ENCODE results near the gene SPTBN4.

The SPTBN4 gene

DNA sequence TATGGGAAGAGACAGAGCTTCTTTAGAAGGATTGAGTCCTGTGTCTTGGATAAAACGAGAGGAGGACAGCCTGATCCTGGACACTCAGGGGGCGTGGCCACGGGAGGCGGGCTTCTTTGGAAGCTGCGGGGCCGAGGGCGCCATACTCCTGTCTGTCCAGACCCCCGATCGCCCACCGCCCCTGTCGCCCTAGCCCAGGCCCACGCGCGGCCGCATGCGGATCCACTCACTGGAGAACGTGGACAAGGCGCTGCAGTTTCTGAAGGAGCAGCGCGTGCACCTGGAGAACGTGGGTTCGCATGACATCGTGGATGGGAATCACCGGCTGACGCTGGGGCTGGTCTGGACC, 23.1 kb downstream of the SPTBN4 start:
- Histone ChIP-seq H2AK5ac (ENCODE audit: low read depth, low read length) (peak overlapping the region; percentile 51), H2BK15ac (ENCODE audit: low read length) (no peak overlapping the region), H3K27me3 (ENCODE audit: control insufficient read depth in 3 of 3, insufficient read depth in 3 of 3, low read depth in 1 of 3, low read length in 3 of 3) (peaks cover 0 to 1% (median 0%) of the 10 kb centered on the region in 3 experiments), H4K91ac (ENCODE audit: low read depth, low read length, poor library complexity) (no peak overlapping the region), H3K9me3 (replicated peaks in 1 of 2; ENCODE audit: control insufficient read depth in 2 of 2, insufficient read depth in 1 of 2, low read depth in 1 of 2, low read length in 2 of 2) (peaks cover 7 to 9% of the 10 kb centered on the region in 2 donors), H2BK12ac (ENCODE audit: low read length) (peak overlapping the region; percentile 14), H3K18ac (ENCODE audit: low read length) (no peak overlapping the region), H3K36me3 (replicated peaks in 1 of 2; ENCODE audit: control insufficient read depth in 2 of 2, insufficient read depth in 2 of 2, low read length in 2 of 2) (no peaks in the 10 kb centered on the region), H4K8ac (ENCODE audit: low read depth, low read length) (peak overlapping the region; percentile 27), H3K4me1 (ENCODE audit: control insufficient read depth in 2 of 2, insufficient read depth in 1 of 2, low read depth in 1 of 2, low read length in 2 of 2) (no peaks in the 10 kb centered on the region), H3K4ac (ENCODE audit: low read length) (peak overlapping the region; percentile 54), H3K79me1 (ENCODE audit: low read depth, low read length) (no peaks in the 10 kb centered on the region), H3K4me2 (ENCODE audit: insufficient read depth, low read length, poor library complexity, severe bottlenecking) (no peak overlapping the region), H3K14ac (ENCODE audit: low read length) (peak overlapping the region; percentile 43), H2BK5ac (ENCODE audit: low read length) (no peak overlapping the region), H2BK120ac (ENCODE audit: low read depth, low read length) (no peak overlapping the region), H3K4me3 (ENCODE audit: low read length in 2 of 2) (no peak overlapping the region), H3K27ac (replicated peaks; ENCODE audit: low read length) (no peak overlapping the region), H3K9ac (ENCODE audit: low read depth, low read length, poor library complexity) (no peak overlapping the region), H3K23ac (ENCODE audit: low read depth, low read length, poor library complexity) (peak overlapping the region; percentile 46), H2AFZ (ENCODE audit: low read length) (peak overlapping the region; percentile 13)
- no CpG with 5 or more reads among the region's 25 CpGs for WGBS, 2 donors (ENCODE audit: extremely low coverage in 2 of 2, insufficient read length in 2 of 2, insufficient replicate concordance in 1 of 2)
- no peak for DNase-seq (ENCODE audit: low spot score)

DNA sequence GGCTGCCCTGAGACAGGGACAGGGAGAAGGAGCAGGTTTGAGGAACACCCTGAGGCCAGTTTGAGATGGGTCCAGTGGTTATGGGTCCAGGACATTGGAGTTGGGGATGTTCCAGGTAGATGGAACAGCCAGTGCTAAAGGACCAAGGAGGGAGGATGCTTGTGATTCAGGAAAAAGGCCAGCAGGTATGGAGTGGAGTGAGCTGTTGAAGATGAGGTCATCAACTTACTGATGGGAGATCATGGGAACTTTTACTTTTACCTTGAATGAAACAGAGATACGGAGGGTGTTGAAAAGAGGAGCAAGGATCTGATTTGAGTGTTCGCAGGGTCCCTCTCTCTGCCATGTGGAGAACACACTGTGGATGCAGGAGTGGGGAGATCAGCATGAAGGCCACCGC, 25.5 kb downstream of the SPTBN4 start:
- Histone ChIP-seq H4K8ac (ENCODE audit: low read depth, low read length) (no peak overlapping the region), H2BK120ac (ENCODE audit: low read depth, low read length) (no peak overlapping the region), H4K91ac (ENCODE audit: low read depth, low read length, poor library complexity) (no peak overlapping the region), H3K14ac (ENCODE audit: low read length) (no peak overlapping the region), H3K36me3 (replicated peaks in 1 of 2; ENCODE audit: control insufficient read depth in 2 of 2, insufficient read depth in 2 of 2, low read length in 2 of 2) (no peaks in the 10 kb centered on the region), H3K4me1 (ENCODE audit: control insufficient read depth in 2 of 2, insufficient read depth in 1 of 2, low read depth in 1 of 2, low read length in 2 of 2) (no peaks in the 10 kb centered on the region), H2AK5ac (ENCODE audit: low read depth, low read length) (no peak overlapping the region), H3K27me3 (ENCODE audit: control insufficient read depth in 3 of 3, insufficient read depth in 3 of 3, low read depth in 1 of 3, low read length in 3 of 3) (peaks cover 0 to 3% (median 0%) of the 10 kb centered on the region in 3 experiments), H3K4me2 (ENCODE audit: insufficient read depth, low read length, poor library complexity, severe bottlenecking) (no peak overlapping the region), H3K4me3 (ENCODE audit: low read length in 2 of 2) (no peak overlapping the region), H2BK15ac (ENCODE audit: low read length) (no peak overlapping the region), H3K9ac (ENCODE audit: low read depth, low read length, poor library complexity) (no peak overlapping the region), H2BK5ac (ENCODE audit: low read length) (no peak overlapping the region), H3K79me1 (ENCODE audit: low read depth, low read length) (no peaks in the 10 kb centered on the region), H2BK12ac (ENCODE audit: low read length) (no peak overlapping the region), H3K18ac (ENCODE audit: low read length) (no peak overlapping the region), H3K4ac (ENCODE audit: low read length) (no peak overlapping the region), H3K27ac (replicated peaks; ENCODE audit: low read length) (no peak overlapping the region), H3K23ac (ENCODE audit: low read depth, low read length, poor library complexity) (no peak overlapping the region), H3K9me3 (replicated peaks in 1 of 2; ENCODE audit: control insufficient read depth in 2 of 2, insufficient read depth in 1 of 2, low read depth in 1 of 2, low read length in 2 of 2) (peaks cover 7 to 9% of the 10 kb centered on the region in 2 donors), H2AFZ (ENCODE audit: low read length) (no peak overlapping the region)
- no peak for DNase-seq (ENCODE audit: low spot score)
- no CpG with 5 or more reads among the region's 3 CpGs for WGBS, 2 donors (ENCODE audit: extremely low coverage in 2 of 2, insufficient read length in 2 of 2, insufficient replicate concordance in 1 of 2)

DNA sequence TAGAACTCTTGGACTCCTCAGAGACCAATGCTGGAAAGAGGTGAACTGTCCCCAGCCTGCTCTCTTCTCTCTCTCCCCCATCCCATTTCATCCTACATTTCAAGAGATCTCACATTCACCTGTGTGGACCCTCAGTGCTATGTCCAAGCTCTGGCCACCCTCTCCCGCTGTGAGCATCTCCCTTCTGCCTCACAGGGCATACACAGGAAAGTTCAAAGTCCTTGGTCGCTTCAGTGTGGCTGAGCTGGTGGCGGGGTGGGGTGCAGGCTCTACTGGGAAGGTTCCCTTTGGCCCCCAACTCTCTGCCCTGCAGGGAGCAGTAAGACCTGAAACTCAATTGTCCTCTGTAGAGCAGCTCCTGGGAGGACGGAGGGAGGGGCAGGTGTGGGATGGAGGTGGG, 27.0 kb downstream of the SPTBN4 start:
- no peak overlapping the region for H3K18ac ChIP-seq (ENCODE audit: low read length)

DNA sequence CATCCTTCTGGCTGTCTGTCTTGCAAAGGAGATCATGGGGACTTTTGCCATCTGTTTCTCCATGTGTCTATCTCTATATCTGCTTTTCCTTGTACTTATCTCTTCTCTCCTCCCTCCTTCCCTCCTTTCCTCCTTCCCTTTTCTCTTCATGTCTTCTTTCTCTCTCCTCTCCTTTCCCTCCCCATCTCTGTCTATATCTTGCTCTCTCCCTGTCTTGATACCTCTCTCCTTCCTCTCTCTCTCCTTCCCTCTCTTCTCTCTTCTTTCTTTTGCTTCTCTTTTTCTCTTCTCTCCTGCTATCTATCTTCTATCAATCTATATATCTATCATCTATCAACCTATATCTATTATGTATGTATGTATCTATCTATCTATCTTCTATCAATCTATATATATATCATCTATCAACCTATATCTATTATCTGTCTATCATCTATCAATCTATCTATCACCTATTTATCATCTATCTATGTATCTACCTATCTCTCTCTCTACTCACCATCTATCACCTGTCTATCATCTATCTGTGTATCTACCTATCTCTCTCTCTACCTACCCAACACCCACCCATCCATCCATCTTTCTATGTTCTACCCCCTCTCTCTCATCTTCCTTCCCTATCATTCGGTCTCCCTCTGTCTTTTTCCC, 27.5 kb downstream of the SPTBN4 start:
- no peaks in the 10 kb centered on the region for H3K79me1 ChIP-seq (ENCODE audit: low read depth, low read length)
- WGBS, 2 donors (ENCODE audit: extremely low coverage in 2 of 2, insufficient read length in 2 of 2, insufficient replicate concordance in 1 of 2) = 88% methylated on average over 1 of the region's 1 CpG; no CpG with 5 or more reads in 1 of the 2 donors
- no peak overlapping the region for H2AK5ac ChIP-seq (ENCODE audit: low read depth, low read length)
- no peak overlapping the region for H3K4me3 ChIP-seq (ENCODE audit: low read length in 2 of 2)
- H2BK15ac ChIP-seq (ENCODE audit: low read length) = no peak overlapping the region
- no peak overlapping the region for H2AFZ ChIP-seq (ENCODE audit: low read length)
- H4K8ac ChIP-seq (ENCODE audit: low read depth, low read length) = no peak overlapping the region
- no peak overlapping the region for H3K23ac ChIP-seq (ENCODE audit: low read depth, low read length, poor library complexity)
- H3K27ac ChIP-seq (replicated peaks; ENCODE audit: low read length) = no peak overlapping the region
- H3K36me3 ChIP-seq (replicated peaks in 1 of 2; ENCODE audit: control insufficient read depth in 2 of 2, insufficient read depth in 2 of 2, low read length in 2 of 2) = no peaks in the 10 kb centered on the region
- no peak overlapping the region for H4K91ac ChIP-seq (ENCODE audit: low read depth, low read length, poor library complexity)
- no peaks in the 10 kb centered on the region for H3K4me1 ChIP-seq (ENCODE audit: control insufficient read depth in 2 of 2, insufficient read depth in 1 of 2, low read depth in 1 of 2, low read length in 2 of 2)
- no peak overlapping the region for H2BK5ac ChIP-seq (ENCODE audit: low read length)
- H3K9me3 ChIP-seq (replicated peaks in 1 of 2; ENCODE audit: control insufficient read depth in 2 of 2, insufficient read depth in 1 of 2, low read depth in 1 of 2, low read length in 2 of 2) = peaks cover 7 to 9% of the 10 kb centered on the region in 2 donors
- no peak overlapping the region for H3K18ac ChIP-seq (ENCODE audit: low read length)
- no peak overlapping the region for H3K9ac ChIP-seq (ENCODE audit: low read depth, low read length, poor library complexity)
- no peak overlapping the region for H3K14ac ChIP-seq (ENCODE audit: low read length)
- no peak overlapping the region for H3K4me2 ChIP-seq (ENCODE audit: insufficient read depth, low read length, poor library complexity, severe bottlenecking)
- no peak overlapping the region for H3K4ac ChIP-seq (ENCODE audit: low read length)
- H2BK12ac ChIP-seq (ENCODE audit: low read length) = no peak overlapping the region
- no peak for DNase-seq (ENCODE audit: low spot score)
- no peak overlapping the region for H2BK120ac ChIP-seq (ENCODE audit: low read depth, low read length)
- peaks cover 0 to 3% (median 0%) of the 10 kb centered on the region in 3 experiments for H3K27me3 ChIP-seq (ENCODE audit: control insufficient read depth in 3 of 3, insufficient read depth in 3 of 3, low read depth in 1 of 3, low read length in 3 of 3)

More for the DNA sequence above, 27.0 kb downstream of the SPTBN4 start:
- H2BK12ac ChIP-seq (ENCODE audit: low read length) = no peak overlapping the region
- H3K4me3 ChIP-seq (ENCODE audit: low read length in 2 of 2) = no peak overlapping the region
- no peaks in the 10 kb centered on the region for H3K36me3 ChIP-seq (replicated peaks in 1 of 2; ENCODE audit: control insufficient read depth in 2 of 2, insufficient read depth in 2 of 2, low read length in 2 of 2)
- H3K9ac ChIP-seq (ENCODE audit: low read depth, low read length, poor library complexity) = no peak overlapping the region
- H3K79me1 ChIP-seq (ENCODE audit: low read depth, low read length) = no peaks in the 10 kb centered on the region
- H2AFZ ChIP-seq (ENCODE audit: low read length) = no peak overlapping the region
- H3K27ac ChIP-seq (replicated peaks; ENCODE audit: low read length) = no peak overlapping the region
- peaks cover 7 to 9% of the 10 kb centered on the region in 2 donors for H3K9me3 ChIP-seq (replicated peaks in 1 of 2; ENCODE audit: control insufficient read depth in 2 of 2, insufficient read depth in 1 of 2, low read depth in 1 of 2, low read length in 2 of 2)
- no peak overlapping the region for H3K23ac ChIP-seq (ENCODE audit: low read depth, low read length, poor library complexity)
- H3K4me1 ChIP-seq (ENCODE audit: control insufficient read depth in 2 of 2, insufficient read depth in 1 of 2, low read depth in 1 of 2, low read length in 2 of 2) = no peaks in the 10 kb centered on the region
- no peak overlapping the region for H2BK120ac ChIP-seq (ENCODE audit: low read depth, low read length)
- no peak overlapping the region for H3K4ac ChIP-seq (ENCODE audit: low read length)
- DNase-seq (ENCODE audit: low spot score) = no peak
- H4K91ac ChIP-seq (ENCODE audit: low read depth, low read length, poor library complexity) = no peak overlapping the region
- H2BK5ac ChIP-seq (ENCODE audit: low read length) = no peak overlapping the region
- H4K8ac ChIP-seq (ENCODE audit: low read depth, low read length) = no peak overlapping the region
- peaks cover 0 to 3% (median 0%) of the 10 kb centered on the region in 3 experiments for H3K27me3 ChIP-seq (ENCODE audit: control insufficient read depth in 3 of 3, insufficient read depth in 3 of 3, low read depth in 1 of 3, low read length in 3 of 3)
- WGBS, 2 donors (ENCODE audit: extremely low coverage in 2 of 2, insufficient read length in 2 of 2, insufficient replicate concordance in 1 of 2) = no CpG with 5 or more reads among the region's 4 CpGs
- no peak overlapping the region for H2AK5ac ChIP-seq (ENCODE audit: low read depth, low read length)
- H2BK15ac ChIP-seq (ENCODE audit: low read length) = no peak overlapping the region
- no peak overlapping the region for H3K4me2 ChIP-seq (ENCODE audit: insufficient read depth, low read length, poor library complexity, severe bottlenecking)
- H3K14ac ChIP-seq (ENCODE audit: low read length) = no peak overlapping the region

Measured in neuronal stem cell (in vitro differentiated cells).